Smooth muscle cell (in vitro differentiated cells): ENCODE data around the gene CORO2B. TPM values are rescaled to one million over a fixed set of nuclear protein-coding genes. Genes with fewer than 3 reads are reported as not detected.

Experiments
- DNase-seq: peaks from one replicate; lab custom pipeline; 2025; ENCODE audit not compliant: unreplicated experiment; lab: John Stamatoyannopoulos, UW
- H2AFZ ChIP-seq: fragments of 200-600 bp; sonication (generic); 2 replicates; pipeline ENCODE4 v1.6.0; 2016; ENCODE audit warnings: antibody characterized with exemption, low read depth, mild to moderate bottlenecking
- H3F3A ChIP-seq: fragments of 200-600 bp; sonication (generic); 2 replicates; pipeline ENCODE4 v1.6.0; 2017; ENCODE audit warnings: antibody characterized with exemption, low read depth
- H3K27ac ChIP-seq: fragments of 200-600 bp; sonication (generic); 2 replicates; pipeline ENCODE4 v1.5.1; 2016; ENCODE audit warnings: low read depth, mild to moderate bottlenecking
- H3K27me3 ChIP-seq: fragments of 200-600 bp; sonication (generic); 2 replicates; pipeline ENCODE4 v1.6.1; 2016; ENCODE audit warnings: low read depth, mild to moderate bottlenecking
- H3K36me3 ChIP-seq: fragments of 200-600 bp; sonication (generic); 2 replicates; pipeline ENCODE4 v1.5.1; 2016; ENCODE audit warnings: low read depth
- H3K4me1 ChIP-seq: fragments of 200-600 bp; sonication (generic); 2 replicates; pipeline ENCODE4 v1.5.1; 2016; ENCODE audit warnings: low read depth
- H3K4me2 ChIP-seq: fragments of 200-600 bp; sonication (generic); 2 replicates; pipeline ENCODE4 v1.6.0; 2016; ENCODE audit warnings: mild to moderate bottlenecking
- H3K4me3 ChIP-seq: fragments of 200-600 bp; sonication (generic); 2 replicates; pipeline ENCODE4 v1.5.1; 2016; ENCODE audit warnings: mild to moderate bottlenecking
- H3K79me2 ChIP-seq: fragments of 200-600 bp; sonication (generic); 2 replicates; pipeline ENCODE4 v1.6.0; 2016; ENCODE audit warnings: low read depth, mild to moderate bottlenecking
- H3K9ac ChIP-seq: fragments of 200-600 bp; sonication (generic); 2 replicates; pipeline ENCODE4 v1.6.0; 2016; ENCODE audit warnings: low read depth
- H3K9me3 ChIP-seq: fragments of 200-600 bp; sonication (generic); replicated peaks from 2 replicates; pipeline ENCODE4 v1.5.1; 2016; ENCODE audit warnings: low read depth
- H4K20me1 ChIP-seq: fragments of 200-600 bp; sonication (generic); 2 replicates; pipeline ENCODE4 v1.6.0; 2016; ENCODE audit warnings: low read depth
- WGBS: methylation state at CpG from one replicate; pipeline ENCODE4 v1.1.7; 2016; ENCODE audit warnings: low lambda C conversion rate; 5-methylcytosine and 5-hydroxymethylcytosine counted together
- polyA plus RNA-seq: library from polyadenylated mRNA; unstranded; fragments of >200 nt; fragmentation: Nextera tagmentation; extraction: Ambion mirVana; gene quantifications from 2 replicates; pipeline ENCODE4 v1.2.1, GENCODE V29; 2016
- total RNA-seq: library from RNA; depleted of rRNA; stranded (reverse); fragments of >200 nt; gene quantifications from 2 replicates; pipeline ENCODE4 v1.2.3, GENCODE V29; 2014
- TF ChIP-seq, protein P1 (sequence below): fragments of 200-600 bp; sonication (generic); IDR thresholded peaks from 2 replicates; pipeline ENCODE4 v1.5.1; 2017; ENCODE audit warnings: borderline replicate concordance, mild to moderate bottlenecking, antibody characterized with exemption; ENCODE audit not compliant: insufficient read depth, poor library complexity, severe bottlenecking

Gene CORO2B
- total and polyA plus RNA-seq, 2 experiments from 2014 or later: 0.47 to 0.49 TPM

DNA sequence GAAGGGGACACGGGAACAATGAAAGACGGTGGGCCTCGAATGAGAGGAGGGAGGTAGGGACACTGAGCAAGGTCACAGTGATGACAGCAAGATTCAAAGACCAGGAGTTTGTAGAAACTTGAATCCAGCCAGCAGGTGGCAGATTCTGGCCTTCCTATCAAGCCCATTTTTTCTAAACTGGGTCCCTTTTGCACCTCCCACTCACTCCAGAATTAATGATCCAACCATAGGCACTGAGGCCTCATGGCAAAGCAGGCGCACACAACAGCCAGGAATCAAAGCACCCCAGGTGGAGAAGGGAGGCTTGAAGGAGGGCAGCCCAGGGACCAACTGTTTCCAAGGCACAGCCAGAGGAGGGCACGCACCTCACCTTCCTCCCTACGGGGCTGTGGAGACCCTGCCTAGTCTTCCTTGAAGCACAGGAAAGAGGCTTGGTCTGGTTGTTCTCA lies 151.7 kb downstream of the CORO2B start:
- Histone ChIP-seq H3K4me2 (no peak overlapping the region), H3K79me2 (no peaks in the 10 kb centered on the region), H3K4me3 (no peak overlapping the region), H2AFZ (no peak overlapping the region), H3K27me3 (no peaks in the 10 kb centered on the region), H3K27ac (no peak overlapping the region), H3K36me3 (no peaks in the 10 kb centered on the region), H3K4me1 (no peaks in the 10 kb centered on the region), H3F3A (no peaks in the 10 kb centered on the region), H3K9me3 (no peaks in the 10 kb centered on the region), H4K20me1 (no peaks in the 10 kb centered on the region), H3K9ac (no peak overlapping the region)
- no peak for DNase-seq
- 69% methylated on average over 6 of the region's 6 CpGs for WGBS
- TF ChIP-seq, protein P1, sequence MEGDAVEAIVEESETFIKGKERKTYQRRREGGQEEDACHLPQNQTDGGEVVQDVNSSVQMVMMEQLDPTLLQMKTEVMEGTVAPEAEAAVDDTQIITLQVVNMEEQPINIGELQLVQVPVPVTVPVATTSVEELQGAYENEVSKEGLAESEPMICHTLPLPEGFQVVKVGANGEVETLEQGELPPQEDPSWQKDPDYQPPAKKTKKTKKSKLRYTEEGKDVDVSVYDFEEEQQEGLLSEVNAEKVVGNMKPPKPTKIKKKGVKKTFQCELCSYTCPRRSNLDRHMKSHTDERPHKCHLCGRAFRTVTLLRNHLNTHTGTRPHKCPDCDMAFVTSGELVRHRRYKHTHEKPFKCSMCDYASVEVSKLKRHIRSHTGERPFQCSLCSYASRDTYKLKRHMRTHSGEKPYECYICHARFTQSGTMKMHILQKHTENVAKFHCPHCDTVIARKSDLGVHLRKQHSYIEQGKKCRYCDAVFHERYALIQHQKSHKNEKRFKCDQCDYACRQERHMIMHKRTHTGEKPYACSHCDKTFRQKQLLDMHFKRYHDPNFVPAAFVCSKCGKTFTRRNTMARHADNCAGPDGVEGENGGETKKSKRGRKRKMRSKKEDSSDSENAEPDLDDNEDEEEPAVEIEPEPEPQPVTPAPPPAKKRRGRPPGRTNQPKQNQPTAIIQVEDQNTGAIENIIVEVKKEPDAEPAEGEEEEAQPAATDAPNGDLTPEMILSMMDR: peak; percentile 46

DNA sequence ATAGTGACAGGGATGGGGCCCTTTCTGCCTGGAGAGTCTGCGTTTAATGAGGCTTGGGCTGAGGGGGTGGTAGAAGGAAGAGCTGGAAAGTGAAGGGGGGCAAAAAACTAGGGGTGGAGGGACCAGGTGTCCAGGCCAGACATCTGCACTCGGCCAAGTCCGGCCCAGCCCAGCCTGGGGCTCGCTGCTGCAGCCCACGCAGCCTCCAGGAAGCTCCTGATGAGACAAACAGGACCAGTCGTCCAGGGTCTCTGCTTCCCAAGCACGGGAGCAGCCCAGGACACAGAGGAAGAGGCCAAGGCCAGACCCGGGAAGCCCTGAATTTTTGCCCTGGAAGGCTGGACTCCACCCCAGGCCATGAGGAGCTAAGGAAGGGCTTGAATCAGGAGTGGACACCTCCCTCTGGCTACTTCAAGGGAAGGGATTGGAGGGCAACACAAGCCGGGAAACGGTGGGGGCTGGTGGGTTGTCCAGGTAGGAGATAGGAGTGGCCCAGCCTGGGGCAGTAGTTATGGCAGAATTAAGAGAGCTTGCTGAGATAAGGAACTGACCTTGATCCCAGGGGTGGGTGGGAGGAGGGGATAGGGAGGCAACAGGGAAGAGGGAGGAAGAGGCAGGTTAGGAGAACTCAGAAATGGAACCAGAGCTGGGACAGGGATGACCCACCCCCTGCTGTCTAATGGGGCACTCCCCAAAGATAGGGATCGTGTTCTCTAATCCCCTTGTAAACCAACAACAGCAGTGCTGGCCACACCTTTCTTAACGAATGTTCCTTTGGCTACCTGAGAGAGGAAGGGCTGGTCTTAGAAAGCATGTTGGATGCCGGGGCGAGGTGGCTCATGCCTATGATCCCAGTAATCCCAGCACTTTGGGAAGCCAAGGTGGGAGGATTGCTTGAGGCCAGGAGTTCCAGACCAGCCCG lies 152.4 kb downstream of the CORO2B start:
- H3K27me3 ChIP-seq: no peaks in the 10 kb centered on the region
- no peaks in the 10 kb centered on the region for H3K4me1 ChIP-seq
- H2AFZ ChIP-seq: no peak overlapping the region
- no peaks in the 10 kb centered on the region for H3K9me3 ChIP-seq
- no peak overlapping the region for H3K4me2 ChIP-seq
- 50% methylated on average over 15 of the region's 15 CpGs for WGBS
- H3K36me3 ChIP-seq: no peaks in the 10 kb centered on the region
- no peak overlapping the region for H3K9ac ChIP-seq
- TF ChIP-seq, protein P1: no peak
- DNase-seq: no peak
- H4K20me1 ChIP-seq: no peaks in the 10 kb centered on the region
- H3K4me3 ChIP-seq: no peak overlapping the region
- H3K27ac ChIP-seq: no peak overlapping the region
- H3F3A ChIP-seq: no peaks in the 10 kb centered on the region
- H3K79me2 ChIP-seq: no peaks in the 10 kb centered on the region

GRCh38 chr15:68732451-68732850 lies 153.7 kb downstream of the CORO2B start:
- Histone ChIP-seq H3K79me2 (no peaks in the 10 kb centered on the region), H3K36me3 (no peaks in the 10 kb centered on the region), H3K9me3 (no peaks in the 10 kb centered on the region), H3K4me1 (no peaks in the 10 kb centered on the region), H3K4me3 (no peak overlapping the region), H3K27me3 (no peaks in the 10 kb centered on the region), H3K27ac (no peak overlapping the region), H3F3A (no peaks in the 10 kb centered on the region), H4K20me1 (no peaks in the 10 kb centered on the region), H3K4me2 (no peak overlapping the region), H3K9ac (no peak overlapping the region), H2AFZ (no peak overlapping the region)
- no peak for DNase-seq
- TF ChIP-seq, protein P1: no peak
- 95% methylated on average over 2 of the region's 2 CpGs for WGBS
